ENCODE data around the gene ITIH5.

DNA sequence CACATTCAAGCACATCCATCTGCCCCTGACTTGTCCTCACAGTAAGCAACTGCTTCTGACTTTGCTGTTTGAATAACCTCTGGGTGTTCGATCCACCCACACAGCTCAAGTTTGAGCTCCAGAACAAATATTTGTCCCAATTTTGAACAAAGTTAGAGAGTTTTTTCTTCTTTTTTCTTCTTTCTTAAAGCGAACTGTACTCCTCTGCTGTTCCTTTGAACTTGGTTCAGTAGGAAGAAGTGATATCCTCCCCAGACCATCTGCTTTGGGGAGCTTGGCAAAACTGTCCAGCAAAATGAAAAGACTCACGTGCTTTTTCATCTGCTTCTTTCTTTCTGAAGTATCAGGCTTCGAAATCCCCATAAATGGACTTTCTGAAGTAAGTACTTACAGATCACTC, 36.4 kb upstream of the ITIH5 start, which contains the start of gene ITIH2:
- TF ChIP-seq EP300 (IDR thresholded peaks at IDR 0.05) (no peak), POLR2A (IDR thresholded peaks at IDR 0.05; ENCODE audit: low read depth) (no peak)
- TF ChIP-seq, protein P1, sequence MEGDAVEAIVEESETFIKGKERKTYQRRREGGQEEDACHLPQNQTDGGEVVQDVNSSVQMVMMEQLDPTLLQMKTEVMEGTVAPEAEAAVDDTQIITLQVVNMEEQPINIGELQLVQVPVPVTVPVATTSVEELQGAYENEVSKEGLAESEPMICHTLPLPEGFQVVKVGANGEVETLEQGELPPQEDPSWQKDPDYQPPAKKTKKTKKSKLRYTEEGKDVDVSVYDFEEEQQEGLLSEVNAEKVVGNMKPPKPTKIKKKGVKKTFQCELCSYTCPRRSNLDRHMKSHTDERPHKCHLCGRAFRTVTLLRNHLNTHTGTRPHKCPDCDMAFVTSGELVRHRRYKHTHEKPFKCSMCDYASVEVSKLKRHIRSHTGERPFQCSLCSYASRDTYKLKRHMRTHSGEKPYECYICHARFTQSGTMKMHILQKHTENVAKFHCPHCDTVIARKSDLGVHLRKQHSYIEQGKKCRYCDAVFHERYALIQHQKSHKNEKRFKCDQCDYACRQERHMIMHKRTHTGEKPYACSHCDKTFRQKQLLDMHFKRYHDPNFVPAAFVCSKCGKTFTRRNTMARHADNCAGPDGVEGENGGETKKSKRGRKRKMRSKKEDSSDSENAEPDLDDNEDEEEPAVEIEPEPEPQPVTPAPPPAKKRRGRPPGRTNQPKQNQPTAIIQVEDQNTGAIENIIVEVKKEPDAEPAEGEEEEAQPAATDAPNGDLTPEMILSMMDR (IDR thresholded peaks at IDR 0.05), result no peak
